DOHH2 (cell line): Measurements from ENCODE around the gene MORN5.

Experiments used
- H3F3A ChIP-seq: fragments of 200-600 bp; sonication (generic), shearing (Covaris generic); 2 replicates; pipeline ENCODE4 v1.6.0; 2016; ENCODE audit warnings: antibody characterized with exemption, mild to moderate bottlenecking; ENCODE audit not compliant: control insufficient read depth, insufficient read depth
- H3K27ac ChIP-seq: fragments of 200-600 bp; sonication (generic); 2 replicates; pipeline ENCODE4 v1.5.1; 2014; ENCODE audit warnings: low read depth, mild to moderate bottlenecking, low read length, moderate library complexity
- H3K27me3 ChIP-seq: fragments of 200-600 bp; sonication (generic); 2 replicates; pipeline ENCODE4 v1.6.1; 2014; ENCODE audit warnings: mild to moderate bottlenecking, low read length, mixed read lengths; ENCODE audit not compliant: control insufficient read depth
- H3K36me3 ChIP-seq: fragments of 200-600 bp; sonication (generic); 2 replicates; pipeline ENCODE4 v1.6.1; 2014; ENCODE audit warnings: mild to moderate bottlenecking, low read length, moderate library complexity, mixed read lengths; ENCODE audit not compliant: control insufficient read depth
- H3K4me1 ChIP-seq: fragments of 200-600 bp; sonication (generic); 2 replicates; pipeline ENCODE4 v1.6.1; 2014; ENCODE audit warnings: mild to moderate bottlenecking, low read length, mixed read lengths; ENCODE audit not compliant: control insufficient read depth
- H3K4me2 ChIP-seq: fragments of 200-600 bp; sonication (generic); 2 replicates; pipeline ENCODE4 v1.6.0; 2014; ENCODE audit warnings: mild to moderate bottlenecking, low read length, moderate library complexity
- H3K4me3 ChIP-seq: fragments of 200-600 bp; sonication (generic); 2 replicates; pipeline ENCODE4 v1.5.1; 2014; ENCODE audit warnings: mild to moderate bottlenecking, low read length, mixed read lengths
- H3K79me2 ChIP-seq: fragments of 200-600 bp; sonication (generic); 2 replicates; pipeline ENCODE4 v1.6.1; 2014; ENCODE audit warnings: mild to moderate bottlenecking, low read length, mixed read lengths; ENCODE audit not compliant: control insufficient read depth
- H3K9me2 ChIP-seq: fragments of 200-600 bp; sonication (generic); replicated peaks from 2 replicates; pipeline ENCODE4 v1.6.1; 2014; ENCODE audit warnings: mild to moderate bottlenecking, low read length, mixed read lengths; ENCODE audit not compliant: control insufficient read depth
- H3K9me3 ChIP-seq: fragments of 200-600 bp; sonication (generic); 2 replicates; pipeline ENCODE4 v1.6.1; 2014; ENCODE audit warnings: antibody characterized with exemption, low read length, mixed read lengths; ENCODE audit not compliant: control insufficient read depth, insufficient read depth
- H4K20me1 ChIP-seq: fragments of 200-600 bp; sonication (generic); 2 replicates; pipeline ENCODE4 v1.6.0; 2014; ENCODE audit warnings: low read depth, mild to moderate bottlenecking, antibody characterized with exemption, low read length, moderate library complexity; ENCODE audit not compliant: control insufficient read depth, insufficient read depth
- EZH2phosphoT487 ChIP-seq: fragments of 200-600 bp; sonication (generic); IDR thresholded peaks from 2 replicates; pipeline ENCODE4 v1.6.1; 2017; ENCODE audit warnings: borderline replicate concordance, mild to moderate bottlenecking, antibody characterized with exemption, low read length, moderate library complexity, mixed read lengths
- TF ChIP-seq, protein P1 (sequence below): fragments of 200-600 bp; sonication (generic); IDR thresholded peaks from one replicate; pipeline ENCODE4 v1.5.1; 2014; ENCODE audit warnings: antibody characterized with exemption, mild to moderate bottlenecking, low read depth, low read length; ENCODE audit not compliant: poor library complexity, severe bottlenecking

The MORN5 gene

DNA sequence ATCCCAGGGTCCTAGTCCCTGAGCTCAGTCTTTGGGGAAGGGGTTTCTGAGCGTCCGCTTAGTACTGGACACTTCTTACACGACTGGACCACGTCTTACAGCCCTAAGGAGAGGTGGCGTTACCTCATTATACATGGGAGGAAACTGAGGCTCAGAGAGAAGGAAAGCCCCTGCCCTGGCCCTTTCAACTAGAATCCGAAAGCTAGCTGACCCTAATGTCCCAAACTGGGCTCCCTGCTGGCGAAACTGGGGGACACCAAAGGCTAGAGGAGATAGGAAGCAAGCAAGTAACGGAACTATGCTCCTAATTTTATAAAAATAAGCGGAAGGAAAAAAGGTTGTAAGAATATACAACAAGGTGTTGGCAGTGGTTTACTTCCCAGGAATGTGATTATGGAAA is 54.8 kb downstream of the MORN5 start:
- Histone ChIP-seq H3K4me2 (no peak overlapping the region), H3K79me2 (no peaks in the 10 kb centered on the region), H3K4me1 (no peaks in the 10 kb centered on the region), H3K4me3 (no peak overlapping the region), H3K9me3 (no peaks in the 10 kb centered on the region), H3K36me3 (no peaks in the 10 kb centered on the region), H3K27me3 (peaks cover 20% of the 10 kb centered on the region), H3K9me2 (no peaks in the 10 kb centered on the region), H4K20me1 (no peaks in the 10 kb centered on the region), H3K27ac (no peak overlapping the region), H3F3A (no peaks in the 10 kb centered on the region)
- TF ChIP-seq, protein P1, sequence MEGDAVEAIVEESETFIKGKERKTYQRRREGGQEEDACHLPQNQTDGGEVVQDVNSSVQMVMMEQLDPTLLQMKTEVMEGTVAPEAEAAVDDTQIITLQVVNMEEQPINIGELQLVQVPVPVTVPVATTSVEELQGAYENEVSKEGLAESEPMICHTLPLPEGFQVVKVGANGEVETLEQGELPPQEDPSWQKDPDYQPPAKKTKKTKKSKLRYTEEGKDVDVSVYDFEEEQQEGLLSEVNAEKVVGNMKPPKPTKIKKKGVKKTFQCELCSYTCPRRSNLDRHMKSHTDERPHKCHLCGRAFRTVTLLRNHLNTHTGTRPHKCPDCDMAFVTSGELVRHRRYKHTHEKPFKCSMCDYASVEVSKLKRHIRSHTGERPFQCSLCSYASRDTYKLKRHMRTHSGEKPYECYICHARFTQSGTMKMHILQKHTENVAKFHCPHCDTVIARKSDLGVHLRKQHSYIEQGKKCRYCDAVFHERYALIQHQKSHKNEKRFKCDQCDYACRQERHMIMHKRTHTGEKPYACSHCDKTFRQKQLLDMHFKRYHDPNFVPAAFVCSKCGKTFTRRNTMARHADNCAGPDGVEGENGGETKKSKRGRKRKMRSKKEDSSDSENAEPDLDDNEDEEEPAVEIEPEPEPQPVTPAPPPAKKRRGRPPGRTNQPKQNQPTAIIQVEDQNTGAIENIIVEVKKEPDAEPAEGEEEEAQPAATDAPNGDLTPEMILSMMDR: no peak
- TF ChIP-seq EZH2phosphoT487: no peak

DNA sequence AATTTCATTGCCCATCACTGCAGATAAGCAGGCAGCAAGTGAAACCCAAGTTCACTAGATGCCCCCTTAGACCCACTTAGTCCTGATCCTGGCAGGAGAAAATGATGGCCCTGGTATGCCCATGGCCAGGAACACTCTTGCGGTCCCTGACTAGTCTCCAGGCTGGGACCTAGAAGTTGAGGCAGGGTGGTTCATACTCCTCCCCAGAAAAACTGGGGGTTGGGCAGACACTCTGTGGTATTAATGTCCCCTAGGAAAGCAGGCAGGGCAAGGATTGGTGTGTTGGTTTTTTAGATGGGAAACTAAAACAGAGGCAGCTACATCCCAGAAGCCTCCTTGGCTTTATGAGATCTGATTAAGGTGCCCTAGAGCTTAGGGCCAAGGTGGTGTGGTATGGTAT is 56.0 kb downstream of the MORN5 start:
- Histone ChIP-seq H3K4me3 (no peak overlapping the region), H3K36me3 (no peaks in the 10 kb centered on the region), H3K4me2 (no peak overlapping the region), H3K27ac (no peak overlapping the region), H3K79me2 (no peaks in the 10 kb centered on the region), H3K4me1 (no peaks in the 10 kb centered on the region), H3K9me3 (no peaks in the 10 kb centered on the region), H3K9me2 (no peaks in the 10 kb centered on the region), H3F3A (no peaks in the 10 kb centered on the region), H3K27me3 (peaks cover 26% of the 10 kb centered on the region), H4K20me1 (no peaks in the 10 kb centered on the region)
- TF ChIP-seq, protein P1: no peak
- no peak for TF ChIP-seq EZH2phosphoT487

DNA sequence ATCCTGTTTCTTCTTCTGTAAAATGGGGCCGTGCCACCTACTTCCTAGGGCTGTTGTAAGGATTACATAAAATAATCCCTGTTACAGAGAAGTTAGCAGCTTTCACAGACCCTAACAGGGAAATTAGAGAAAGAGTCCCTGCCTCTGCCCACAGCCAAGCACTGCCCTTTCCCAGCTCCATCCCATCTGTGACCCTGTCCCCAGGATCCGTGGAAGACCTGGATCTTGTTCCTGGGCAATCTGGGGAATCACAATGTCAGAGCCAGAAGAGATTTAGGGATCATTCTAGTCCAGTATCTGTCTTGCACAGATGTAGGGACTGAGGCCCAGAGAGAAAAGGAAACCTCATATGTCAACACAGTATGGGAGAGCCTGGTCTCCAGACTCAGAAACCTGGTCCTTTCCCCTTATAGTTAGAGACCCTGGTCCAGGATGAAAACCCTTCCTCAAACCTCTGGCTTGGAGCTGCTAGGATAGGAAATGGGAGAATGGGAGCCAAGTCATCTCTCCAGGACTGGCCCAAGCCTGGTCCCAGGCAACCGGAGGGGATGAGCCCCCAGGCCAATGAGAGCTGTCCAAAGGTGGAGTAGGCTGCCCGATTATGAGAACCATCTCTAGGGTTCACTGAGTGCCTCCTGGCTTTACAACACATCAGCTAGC is 56.6 kb downstream of the MORN5 start:
- no peaks in the 10 kb centered on the region for H4K20me1 ChIP-seq
- no peaks in the 10 kb centered on the region for H3K9me2 ChIP-seq
- H3K4me1 ChIP-seq: no peaks in the 10 kb centered on the region
- peaks cover 31% of the 10 kb centered on the region for H3K27me3 ChIP-seq
- H3K27ac ChIP-seq: no peak overlapping the region
- no peak overlapping the region for H3K4me2 ChIP-seq
- no peaks in the 10 kb centered on the region for H3K79me2 ChIP-seq
- H3F3A ChIP-seq: no peaks in the 10 kb centered on the region
- no peak for TF ChIP-seq EZH2phosphoT487
- TF ChIP-seq, protein P1: no peak
- H3K36me3 ChIP-seq: no peaks in the 10 kb centered on the region
- H3K9me3 ChIP-seq: no peaks in the 10 kb centered on the region
- H3K4me3 ChIP-seq: no peak overlapping the region
